Germinal center (tissue), 1 donor: ENCODE results near the gene OS9.
"Not testable (repeated sequence)": the region's sequence is repeated elsewhere in the genome, so short reads cannot be mapped to it uniquely, and the experiment has no call there.

Source experiments
- DNase-seq: peaks from one replicate; pipeline ENCODE4 v3.0.0; 2012; ENCODE audit warnings: mixed read lengths, low spot score

Gene OS9

DNA sequence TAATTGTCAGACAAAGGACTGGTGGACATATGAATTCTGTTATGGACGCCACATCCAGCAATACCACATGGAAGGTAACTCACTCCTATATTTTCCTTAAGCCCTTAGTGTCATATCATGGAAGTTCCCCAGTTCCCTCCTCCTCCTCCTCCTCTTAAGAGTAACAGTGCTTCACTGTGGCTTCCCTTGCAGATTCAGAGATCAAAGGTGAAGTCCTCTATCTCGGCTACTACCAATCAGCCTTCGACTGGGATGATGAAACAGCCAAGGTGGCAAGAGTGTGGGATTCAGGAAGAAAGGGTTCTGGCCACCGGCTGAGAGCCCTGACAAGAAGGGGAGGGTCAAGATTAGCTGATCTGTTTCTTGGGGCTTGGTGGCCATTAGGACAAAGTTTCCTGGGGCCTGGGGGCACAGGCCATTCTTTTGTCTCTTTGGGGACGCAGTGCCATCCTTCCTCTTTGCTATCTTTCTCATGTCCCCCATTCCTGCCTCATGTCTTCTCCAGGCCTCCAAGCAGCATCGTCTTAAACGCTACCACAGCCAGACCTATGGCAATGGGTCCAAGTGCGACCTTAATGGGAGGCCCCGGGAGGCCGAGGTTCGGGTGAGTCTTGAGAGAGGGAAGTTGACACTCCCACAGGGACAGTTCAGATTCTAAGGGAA lies 2.0 kb downstream of the OS9 start:
- no peak for DNase-seq

DNA sequence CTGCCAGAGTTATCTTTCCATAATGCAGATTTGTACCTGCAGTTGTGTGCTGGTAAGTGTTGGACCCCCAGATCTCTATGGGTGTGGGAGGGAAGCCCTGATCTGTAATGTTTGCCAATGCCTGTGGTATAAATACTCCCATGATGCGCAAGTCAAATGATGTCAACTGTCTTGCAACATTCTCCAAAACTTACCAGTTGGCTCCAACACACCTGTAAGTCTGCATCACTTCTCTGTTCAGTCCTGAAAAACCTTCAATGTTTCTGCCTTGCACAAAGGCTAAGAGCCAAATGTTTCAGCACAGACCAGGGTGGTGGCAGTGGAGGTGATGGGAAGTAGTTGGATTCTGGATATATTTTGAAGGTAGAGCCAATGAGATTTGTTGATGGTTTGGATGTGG lies 3.1 kb downstream of the OS9 start:
- DNase-seq: no peak

DNA sequence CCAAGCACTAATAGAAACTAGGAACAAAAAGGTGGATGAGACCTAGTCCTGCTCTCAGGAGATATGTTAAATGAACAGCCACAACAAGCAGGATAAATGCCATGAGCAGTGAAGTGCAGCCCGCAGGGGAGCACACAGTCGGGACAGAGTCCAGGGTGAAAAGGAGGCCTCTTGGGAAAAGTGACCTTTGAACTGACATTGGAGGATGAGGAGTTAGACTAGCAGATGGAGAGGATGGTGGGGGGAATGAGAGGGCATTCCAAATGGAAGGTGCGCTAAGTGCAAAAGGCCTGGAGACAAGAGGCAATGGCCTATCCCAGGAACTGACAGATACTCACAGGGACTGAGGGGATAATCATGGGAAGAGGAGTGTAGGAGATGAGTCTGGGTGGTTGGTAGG lies 4.5 kb downstream of the OS9 start:
- no peak for DNase-seq

DNA sequence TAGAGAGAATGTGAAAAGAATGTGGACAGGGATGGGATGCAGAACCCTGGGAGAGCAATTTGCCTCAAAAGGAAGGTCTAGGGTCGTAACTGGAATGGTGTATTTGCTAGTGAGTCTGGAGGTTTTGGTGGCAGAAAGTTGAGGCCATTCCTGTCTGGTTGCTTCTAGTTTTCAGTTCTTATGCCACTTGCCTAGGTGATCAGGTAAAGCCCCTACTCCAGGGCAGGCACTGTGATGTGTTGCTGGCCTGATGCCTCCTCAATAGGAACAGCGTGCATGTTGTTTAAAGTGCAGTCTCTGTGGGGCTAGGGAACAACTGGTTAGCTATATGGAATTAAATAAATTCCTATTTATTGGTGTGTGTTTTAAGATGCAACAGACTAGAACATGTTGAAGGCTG lies 6.4 kb downstream of the OS9 start:
- DNase-seq: no peak

DNA sequence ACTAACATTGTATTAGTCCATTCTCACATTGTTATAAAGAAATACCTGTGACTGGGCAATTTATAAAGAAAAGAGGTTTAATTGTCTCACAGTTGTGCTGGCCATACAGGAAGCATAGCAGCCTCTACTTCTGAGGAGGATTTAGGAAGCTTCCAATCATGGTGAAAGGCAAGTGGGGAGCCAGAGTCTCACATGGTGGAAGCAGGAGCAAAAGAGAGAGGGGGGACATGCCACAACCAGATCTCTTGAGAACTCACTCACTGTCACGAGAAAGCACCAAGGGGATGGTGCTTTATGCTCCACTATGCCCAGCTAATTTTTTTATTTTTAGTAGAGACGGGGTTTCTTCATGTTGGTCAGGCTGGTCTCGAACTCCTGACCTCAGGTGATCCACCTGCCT lies 13.3 kb downstream of the OS9 start:
- no peak for DNase-seq

DNA sequence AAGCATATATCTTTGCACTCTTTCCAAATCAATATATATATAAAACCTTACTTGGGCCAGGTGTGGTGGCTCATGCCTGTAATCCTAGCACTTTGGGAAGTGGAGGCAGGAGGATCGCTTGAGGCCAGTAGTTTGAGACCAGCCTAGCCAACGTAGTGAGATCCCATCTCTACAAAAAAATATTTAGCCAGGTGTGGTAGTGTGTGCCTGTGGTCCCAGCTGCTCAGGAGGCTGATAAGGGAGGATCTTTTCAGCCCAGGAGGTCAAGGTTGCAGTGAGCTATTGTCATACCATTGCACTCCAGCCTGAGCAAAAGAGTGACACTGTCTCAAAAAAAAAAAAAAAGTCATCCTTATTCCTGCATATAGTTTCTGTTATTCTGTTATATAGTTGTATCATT lies 14.4 kb downstream of the OS9 start:
- DNase-seq: no peak

DNA sequence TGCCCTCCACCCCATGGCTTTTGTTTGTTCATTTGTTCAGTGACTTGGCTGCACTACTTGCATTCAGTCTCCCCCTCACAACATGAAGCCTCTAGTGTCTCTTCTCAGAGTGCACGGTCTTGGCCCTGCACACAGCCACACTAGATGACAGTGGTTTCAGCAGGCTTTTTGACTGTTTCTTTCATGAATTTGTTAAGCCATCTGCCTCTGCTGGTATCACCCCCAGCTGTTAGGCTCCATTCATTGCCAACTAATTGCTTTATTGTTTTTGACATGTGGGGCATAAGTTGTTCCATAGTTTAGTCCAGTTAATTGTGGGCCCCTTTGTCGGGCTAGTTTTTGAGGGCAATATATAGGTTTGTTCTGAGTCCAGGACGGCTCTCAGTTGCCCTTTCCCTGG lies 18.8 kb downstream of the OS9 start:
- DNase-seq: no peak

DNA sequence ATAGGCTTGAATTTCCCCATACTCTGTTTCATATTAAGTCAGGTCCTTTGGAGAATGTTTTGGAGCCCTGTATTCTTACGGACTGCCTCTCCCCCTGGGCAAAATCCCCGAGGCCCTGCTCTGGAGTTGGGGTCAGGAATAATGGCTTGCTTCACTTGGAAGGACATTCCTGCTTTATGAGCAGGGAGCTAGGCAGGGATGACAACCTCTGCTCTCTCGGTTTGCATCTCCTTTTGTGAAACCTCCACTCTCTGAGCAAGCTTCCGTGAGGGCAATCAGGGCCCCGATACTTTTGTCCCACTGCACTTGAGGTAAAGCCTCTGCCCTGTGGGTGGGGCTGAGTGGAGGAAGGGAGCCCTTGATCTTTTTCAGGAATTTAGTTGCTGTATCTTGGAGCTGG lies 19.3 kb downstream of the OS9 start:
- DNase-seq: no peak

DNA sequence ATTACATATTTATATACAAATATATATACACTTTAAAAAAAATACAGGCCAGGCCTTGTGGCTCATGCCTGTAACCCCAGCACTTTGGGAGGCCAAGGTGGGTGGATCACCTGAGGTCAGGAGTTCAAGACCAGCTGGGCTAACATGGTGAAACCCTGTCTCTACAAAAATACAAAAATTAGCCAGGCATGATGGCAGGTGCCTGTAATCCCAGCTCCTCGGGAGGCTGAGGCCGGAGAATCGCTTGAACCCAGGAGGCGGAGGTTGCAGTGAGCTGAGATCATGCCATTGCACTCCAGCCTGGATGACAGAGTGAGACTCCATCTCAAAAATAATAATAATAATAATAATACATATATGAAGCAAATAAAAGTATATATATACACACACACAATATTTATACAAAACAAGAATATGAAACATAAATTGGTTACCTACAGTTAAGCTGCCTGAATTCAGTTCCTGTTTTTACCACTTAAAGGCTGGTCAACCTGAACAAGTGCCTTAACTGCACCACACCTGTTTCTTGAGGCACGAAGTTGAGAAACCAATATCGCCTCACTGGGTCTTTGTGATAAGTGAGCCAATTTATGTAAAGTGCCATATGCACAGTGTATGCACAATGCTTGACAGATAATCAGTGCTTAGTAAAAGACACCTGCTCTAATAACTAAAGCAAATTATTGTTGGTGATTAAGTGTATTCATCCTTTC lies 21.3 kb downstream of the OS9 start:
- peak; percentile 79 for DNase-seq

DNA sequence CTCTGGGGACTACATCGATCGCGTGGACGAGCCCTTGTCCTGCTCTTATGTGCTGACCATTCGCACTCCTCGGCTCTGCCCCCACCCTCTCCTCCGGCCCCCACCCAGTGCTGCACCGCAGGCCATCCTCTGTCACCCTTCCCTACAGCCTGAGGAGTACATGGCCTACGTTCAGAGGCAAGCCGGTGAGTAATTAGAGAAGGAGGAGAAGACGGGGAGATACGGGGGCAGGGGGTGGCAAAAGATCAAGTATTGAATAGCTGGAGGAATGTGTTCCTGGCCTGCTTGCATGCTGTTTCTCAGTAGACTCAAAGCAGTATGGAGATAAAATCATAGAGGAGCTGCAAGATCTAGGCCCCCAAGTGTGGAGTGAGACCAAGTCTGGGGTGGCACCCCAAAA lies 21.9 kb downstream of the OS9 start:
- no peak for DNase-seq

DNA sequence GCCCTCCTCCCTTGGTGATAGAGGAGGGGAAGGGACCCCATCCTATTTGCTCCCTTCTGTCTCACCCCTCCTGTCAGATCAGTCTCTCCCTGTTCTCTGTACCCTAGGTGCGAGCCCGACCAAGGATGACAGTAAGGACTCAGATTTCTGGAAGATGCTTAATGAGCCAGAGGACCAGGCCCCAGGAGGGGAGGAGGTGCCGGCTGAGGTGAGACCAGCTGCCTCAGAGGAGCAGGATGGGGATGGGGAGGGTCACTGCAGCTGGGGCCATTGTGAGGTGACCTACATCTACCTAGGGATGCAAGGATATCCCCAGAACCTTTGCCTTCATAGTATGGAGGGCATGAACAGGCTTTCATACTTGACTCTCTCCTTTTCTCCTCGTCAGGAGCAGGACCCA lies 22.4 kb downstream of the OS9 start:
- no peak for DNase-seq

DNA sequence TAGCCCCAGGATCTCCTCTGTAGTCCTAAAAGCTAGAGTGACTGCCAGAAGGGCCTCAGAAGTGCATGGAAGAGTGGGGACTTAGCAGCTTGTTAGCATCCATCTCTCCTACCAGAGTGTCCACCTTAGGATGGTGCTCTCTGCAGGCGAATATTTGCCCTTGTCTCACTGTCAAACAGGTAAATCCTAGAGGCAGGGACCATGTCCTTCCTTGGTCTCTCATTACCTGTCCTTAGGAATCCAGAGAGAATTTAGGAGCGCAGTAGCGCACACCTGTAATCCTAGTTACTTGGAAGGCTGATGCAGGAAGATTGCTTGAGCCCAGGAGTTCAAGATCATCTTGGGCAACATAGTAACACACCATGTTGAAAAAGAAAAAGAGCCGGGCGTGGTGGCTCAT lies 23.2 kb downstream of the OS9 start:
- no peak for DNase-seq

DNA sequence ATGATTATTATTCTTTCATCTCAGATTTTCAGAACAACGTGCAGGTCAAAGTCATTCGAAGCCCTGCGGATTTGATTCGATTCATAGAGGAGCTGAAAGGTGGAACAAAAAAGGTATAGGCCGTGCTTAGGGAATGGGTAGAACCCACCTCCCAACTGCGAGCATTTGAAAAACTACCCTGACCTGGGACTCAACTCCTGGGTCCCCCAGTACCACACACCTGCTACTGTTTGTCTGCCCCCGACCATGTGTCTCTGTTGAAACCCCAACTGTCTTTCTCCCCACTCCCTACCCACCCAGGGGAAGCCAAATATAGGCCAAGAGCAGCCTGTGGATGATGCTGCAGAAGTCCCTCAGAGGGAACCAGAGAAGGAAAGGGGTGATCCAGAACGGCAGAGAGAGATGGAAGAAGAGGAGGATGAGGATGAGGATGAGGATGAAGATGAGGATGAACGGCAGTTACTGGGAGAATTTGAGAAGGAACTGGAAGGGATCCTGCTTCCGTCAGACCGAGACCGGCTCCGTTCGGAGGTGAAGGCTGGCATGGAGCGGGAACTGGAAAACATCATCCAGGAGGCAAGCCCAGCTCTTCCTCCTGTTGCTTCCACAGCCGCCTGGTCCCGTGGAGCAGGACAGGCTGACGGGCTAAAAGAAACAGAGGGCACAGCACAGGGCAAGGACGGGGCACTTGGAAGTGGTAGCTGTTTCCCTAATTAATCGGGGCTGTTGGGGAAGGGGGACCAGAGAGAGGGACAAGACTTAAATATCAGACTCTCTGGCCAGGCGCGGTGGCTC lies 24.1 kb downstream of the OS9 start:
- no peak for DNase-seq

DNA sequence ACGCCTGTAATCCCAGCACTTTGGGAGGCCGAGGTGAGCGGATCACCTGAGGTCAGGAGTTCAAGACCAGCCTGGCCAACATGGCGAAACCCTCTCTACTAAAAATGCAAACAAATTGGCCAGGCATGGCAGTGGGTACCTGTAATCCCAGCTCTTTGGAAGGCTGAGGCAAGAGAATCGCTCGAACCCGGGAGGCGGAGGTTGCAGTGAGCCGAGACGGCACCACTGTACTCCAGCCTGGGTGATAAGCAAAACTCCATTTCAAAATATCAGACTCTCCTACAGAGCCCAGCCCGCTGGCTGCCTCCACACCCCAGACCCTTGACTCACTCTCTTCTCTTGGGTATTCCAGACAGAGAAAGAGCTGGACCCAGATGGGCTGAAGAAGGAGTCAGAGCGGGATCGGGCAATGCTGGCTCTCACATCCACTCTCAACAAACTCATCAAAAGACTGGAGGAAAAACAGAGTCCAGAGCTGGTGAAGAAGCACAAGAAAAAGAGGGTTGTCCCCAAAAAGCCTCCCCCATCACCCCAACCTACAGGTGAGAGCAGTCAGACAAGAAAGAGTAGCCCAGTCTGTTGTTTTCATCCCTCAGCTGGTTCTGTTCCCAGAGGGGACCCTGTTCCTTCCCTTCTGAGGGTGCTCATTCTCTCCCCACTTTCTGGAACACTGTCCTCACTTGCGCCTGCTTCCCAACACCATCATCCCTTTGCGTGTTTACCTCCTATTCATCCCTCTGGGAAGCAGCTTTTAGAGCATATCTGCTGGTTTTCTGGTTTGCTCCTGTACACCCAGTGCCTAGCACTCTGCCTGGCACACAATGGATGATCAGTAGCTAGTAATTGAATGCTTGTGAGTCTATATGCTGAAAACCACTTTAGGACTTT lies 25.0 kb downstream of the OS9 start:
- no peak for DNase-seq

DNA sequence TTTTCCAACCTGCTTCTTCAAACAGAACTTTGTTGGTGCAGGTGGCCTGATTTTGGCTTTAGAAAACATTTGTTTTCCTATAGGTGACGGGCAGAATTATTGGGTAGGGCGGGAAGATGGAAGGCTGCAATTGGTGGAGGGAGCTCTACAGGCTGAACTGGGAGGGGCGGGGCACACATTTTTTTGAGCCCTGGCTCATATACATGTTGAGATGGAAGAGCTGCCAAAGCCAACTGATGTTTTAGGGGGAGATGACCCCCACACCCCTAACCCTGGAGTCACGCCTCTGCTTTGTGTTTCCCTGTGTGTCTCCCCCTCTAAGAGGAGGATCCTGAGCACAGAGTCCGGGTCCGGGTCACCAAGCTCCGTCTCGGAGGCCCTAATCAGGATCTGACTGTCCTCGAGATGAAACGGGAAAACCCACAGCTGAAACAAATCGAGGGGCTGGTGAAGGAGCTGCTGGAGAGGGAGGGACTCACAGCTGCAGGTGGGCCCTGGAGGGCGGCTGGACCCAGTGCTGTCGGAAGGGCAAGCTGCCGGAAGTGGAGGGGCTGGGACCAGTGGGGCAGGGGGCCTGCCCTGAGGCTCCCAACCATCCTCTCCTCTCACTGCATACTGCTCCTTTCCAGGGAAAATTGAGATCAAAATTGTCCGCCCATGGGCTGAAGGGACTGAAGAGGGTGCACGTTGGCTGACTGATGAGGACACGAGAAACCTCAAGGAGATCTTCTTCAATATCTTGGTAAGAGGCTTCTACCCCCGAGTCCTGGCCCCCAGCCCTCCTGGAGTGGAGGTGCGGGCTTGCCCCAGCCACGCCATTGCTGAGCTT lies 26.1 kb downstream of the OS9 start:
- DNase-seq: no peak

DNA sequence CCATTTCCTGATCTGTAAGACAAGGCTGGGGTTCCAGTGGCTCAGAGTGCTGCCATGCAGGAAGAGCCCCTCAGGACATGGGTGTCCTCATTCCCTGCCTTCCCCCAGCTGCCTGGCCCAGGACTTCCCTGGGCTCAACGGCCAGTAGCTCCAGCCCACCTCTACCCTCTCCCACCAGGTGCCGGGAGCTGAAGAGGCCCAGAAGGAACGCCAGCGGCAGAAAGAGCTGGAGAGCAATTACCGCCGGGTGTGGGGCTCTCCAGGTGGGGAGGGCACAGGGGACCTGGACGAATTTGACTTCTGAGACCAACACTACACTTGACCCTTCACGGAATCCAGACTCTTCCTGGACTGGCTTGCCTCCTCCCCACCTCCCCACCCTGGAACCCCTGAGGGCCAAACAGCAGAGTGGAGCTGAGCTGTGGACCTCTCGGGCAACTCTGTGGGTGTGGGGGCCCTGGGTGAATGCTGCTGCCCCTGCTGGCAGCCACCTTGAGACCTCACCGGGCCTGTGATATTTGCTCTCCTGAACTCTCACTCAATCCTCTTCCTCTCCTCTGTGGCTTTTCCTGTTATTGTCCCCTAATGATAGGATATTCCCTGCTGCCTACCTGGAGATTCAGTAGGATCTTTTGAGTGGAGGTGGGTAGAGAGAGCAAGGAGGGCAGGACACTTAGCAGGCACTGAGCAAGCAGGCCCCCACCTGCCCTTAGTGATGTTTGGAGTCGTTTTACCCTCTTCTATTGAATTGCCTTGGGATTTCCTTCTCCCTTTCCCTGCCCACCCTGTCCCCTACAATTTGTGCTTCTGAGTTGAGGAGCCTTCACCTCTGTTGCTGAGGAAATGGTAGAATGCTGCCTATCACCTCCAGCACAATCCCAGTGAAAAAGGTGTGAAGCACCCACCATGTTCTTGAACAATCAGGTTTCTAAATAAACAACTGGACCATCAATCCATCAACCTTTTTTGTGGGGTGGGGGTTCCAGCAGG lies 27.0 kb downstream of the OS9 start:
- DNase-seq: no peak

DNA sequence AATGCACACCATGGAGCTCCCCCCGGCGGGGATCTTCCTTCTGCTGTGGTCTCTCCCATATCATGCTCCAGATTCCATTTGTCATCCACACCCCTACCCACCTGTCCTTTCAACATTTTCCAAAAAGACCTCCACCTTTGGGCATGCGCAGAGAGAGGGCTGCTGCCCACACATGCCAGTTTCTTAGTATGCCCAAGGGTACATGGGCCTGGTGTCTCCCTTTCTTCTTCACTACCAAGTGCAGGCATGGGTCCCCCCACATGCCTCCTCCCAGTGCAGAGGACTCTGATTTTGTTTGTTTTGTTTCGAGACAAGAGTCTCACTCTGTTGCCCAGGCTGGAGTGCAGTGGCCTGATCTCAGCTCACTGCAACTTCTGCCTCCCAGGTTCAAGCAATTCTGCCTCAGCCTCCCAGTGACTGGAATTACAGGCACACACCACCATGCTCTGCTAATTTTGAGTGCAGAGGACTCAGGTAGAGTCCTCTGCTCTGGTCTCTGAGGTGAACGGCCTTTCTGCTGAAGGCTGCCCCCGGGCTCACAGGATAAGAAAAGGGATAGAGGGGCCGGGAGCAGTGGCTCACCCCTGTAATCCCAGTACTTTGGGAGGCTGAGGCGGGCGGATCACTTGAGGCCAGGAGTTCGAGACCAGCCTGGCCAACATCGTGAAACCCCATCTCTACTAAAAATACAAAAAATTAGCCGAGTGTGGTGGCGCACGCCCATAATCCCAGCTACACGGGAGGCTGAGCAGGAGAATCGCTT lies 28.1 kb downstream of the OS9 start:
- not testable (repeated sequence) for DNase-seq

DNA sequence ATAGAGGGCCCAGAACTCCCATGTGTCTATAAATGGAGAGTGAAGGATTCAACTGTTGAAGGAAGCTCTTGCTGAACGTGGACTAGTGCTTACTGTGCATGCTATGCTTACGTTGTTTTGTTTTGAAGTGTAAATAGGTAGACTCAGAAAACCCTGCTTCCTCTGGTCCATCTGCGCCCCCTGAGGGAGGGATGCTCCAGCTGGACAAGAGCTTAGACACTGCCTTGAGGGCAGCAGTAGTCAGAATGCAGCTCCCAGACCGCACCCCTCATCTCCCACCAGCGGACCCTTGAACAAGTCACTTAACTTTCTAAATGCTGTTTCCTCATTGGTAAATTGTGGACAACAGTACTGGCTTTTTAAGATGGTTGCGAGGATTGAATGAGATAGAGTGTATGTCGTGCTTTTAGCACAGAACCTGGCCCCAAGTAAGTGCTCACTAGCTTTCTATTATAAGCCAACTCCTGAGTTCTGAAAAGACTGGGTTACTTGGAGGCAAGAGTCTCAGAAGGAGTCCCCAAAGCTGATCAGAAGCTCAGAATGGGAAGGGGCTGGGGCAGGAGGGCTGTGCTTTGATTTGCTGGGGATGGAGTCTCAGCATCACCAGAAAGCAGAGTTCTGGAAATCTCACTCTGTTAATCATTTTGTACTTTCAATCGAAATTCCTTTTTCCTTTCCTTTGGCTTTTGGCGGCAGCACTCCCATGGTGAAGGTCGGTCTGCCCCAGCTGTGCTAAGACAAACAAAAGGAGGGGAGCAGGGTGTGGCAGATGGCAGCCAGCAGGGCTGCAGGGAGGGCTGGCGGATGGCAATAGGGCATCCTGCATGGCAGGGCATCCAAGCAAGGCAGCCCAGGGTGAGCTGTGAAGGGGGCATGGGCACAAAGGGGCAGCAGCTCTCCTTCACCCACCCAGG lies 29.0 kb downstream of the OS9 start:
- no peak for DNase-seq
